Ovary (tissue), 9 donors: ENCODE measurements around the gene FHL5. TPM values are rescaled to one million over a fixed set of nuclear protein-coding genes. Genes with fewer than 3 reads are reported as not detected.
"Not testable (repeated sequence)": the region's sequence is repeated elsewhere in the genome, so short reads cannot be mapped to it uniquely, and the experiment has no call there.

ENCODE experiments used
- DNase-seq, 5 donors: peaks; one replicate each; pipeline ENCODE4 v3.0.0-alpha.2; 2019 to 2020
- H3K27ac ChIP-seq, 2 donors: fragments of 200-600 bp; one replicate each; pipeline versions ENCODE4 v1.5.1 to v1.8.0; 2019 to 2022
- H3K27me3 ChIP-seq: fragments of 200-600 bp; one replicate; pipeline ENCODE4 v1.8.0; 2022
- H3K36me3 ChIP-seq: fragments of 200-600 bp; sonication (generic); one replicate; pipeline ENCODE4 v1.5.1; 2019
- H3K4me1 ChIP-seq: one replicate; pipeline ENCODE4 v1.8.1; 2013; ENCODE audit warnings: mild to moderate bottlenecking, moderate library complexity; ENCODE audit not compliant: insufficient read depth
- H3K4me3 ChIP-seq: fragments of 200-600 bp; sonication (generic); one replicate; pipeline ENCODE4 v1.5.1; 2017
- H3K9me3 ChIP-seq, 2 donors: fragments of 200-600 bp in 1 of 2; sonication (generic) in 1 of 2; one replicate each; pipeline versions ENCODE4 v1.5.1 to v1.8.1; 2013 to 2019; ENCODE audit warnings: mild to moderate bottlenecking in 1 of 2, moderate library complexity in 1 of 2
- EP300 ChIP-seq: sonication (generic); formaldehyde crosslinking; IDR thresholded peaks from one replicate; pipeline ENCODE4 v1.6.1; 2017; ENCODE audit warnings: antibody characterized with exemption
- POLR2A ChIP-seq: fragments of 450-650 bp; IDR thresholded peaks from one replicate; pipeline ENCODE4 v1.6.1; 2017; ENCODE audit warnings: antibody characterized with exemption, mild to moderate bottlenecking, moderate library complexity
- WGBS, 3 donors: extraction: QIAGEN DNeasy Blood & Tissue Kit in 1 of 3; methylation state at CpG; one replicate each; pipeline versions ENCODE4 v1.1.5 to v1.1.7; 2013 to 2017; 5-methylcytosine and 5-hydroxymethylcytosine counted together
- intact Hi-C, 4 donors: fragments of 100-400 bp; cut with DNase I; formaldehyde crosslinking; loops; one replicate each; pipeline versions ENCODE4 v1.11.0 to v1.15.1; 2022 to 2023
- polyA plus RNA-seq, 2 donors: library from polyadenylated mRNA; stranded (reverse); fragments of 200-250 nt in 1 of 2; fragments of 350-450 nt in 1 of 2; fragmentation: Illumina TruSeq in 1 of 2; extraction: RNeasy Lipid Tissue Mini Kit (QIAGEN cat#74804) in 1 of 2; gene quantifications; one replicate each; pipeline ENCODE4 v1.2.3, GENCODE V29; 2013 to 2014
- total RNA-seq, 7 donors: library from RNA; depleted of rRNA in 2 of 7; stranded (reverse); fragments of >200 nt in 2 of 7; fragmentation: NEBNext Ultra II Directional in 3 of 7; extraction: Animal tissue kit (Norgen Biotek cat#: 25700) in 3 of 7; gene quantifications; one replicate each; pipeline versions ENCODE4 v1.1.0 to v1.2.4, GENCODE V29; 2016 to 2023
- TF ChIP-seq, protein P1 (sequence below), 3 donors: fragments of 450-650 bp in 2 of 3; fragments of 200-600 bp in 1 of 3; IDR thresholded peaks; one replicate each; pipeline versions ENCODE4 v1.5.1 to v1.8.0; 2016 to 2022; ENCODE audit warnings: antibody characterized with exemption in 3 of 3, mild to moderate bottlenecking in 1 of 3
- donor health status: DM: no; HTN: no; CAD: no; lungs with moderate emphysema.
- donor health status: DM: no; HTN: no; CAD: no.
- donor health status: Bipolar disorder and iron deficiency.
- donor health status: DM: yes; HTN: yes; CAD: no.
- donor health status: DM: no; HTN: no; CAD: no.
- donor health status: DM: yes; HTN: yes; CAD: no.

The FHL5 gene
- total and polyA plus RNA-seq, 9 donors = 3.0 to 31.1 (median 12.0) TPM

DNA sequence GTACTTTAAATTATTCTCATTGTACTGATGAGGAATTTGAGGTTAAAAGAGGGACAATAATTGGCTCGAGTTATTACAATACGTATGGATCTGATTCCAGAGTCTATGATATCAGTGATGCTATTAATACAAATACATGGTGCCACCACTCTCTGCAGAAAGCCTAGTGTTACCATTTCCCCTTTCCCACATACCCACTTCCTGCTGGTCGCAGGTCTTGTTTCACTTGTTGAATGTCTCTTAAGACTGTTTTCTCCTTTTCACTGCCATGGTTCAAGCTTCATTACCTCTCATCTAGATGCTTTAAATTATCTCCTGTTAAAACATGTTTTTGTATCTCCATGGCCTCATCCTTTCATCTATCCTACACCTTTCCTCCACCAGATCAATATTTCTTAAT lies 62.0 kb downstream of the FHL5 start:
- Histone ChIP-seq H3K9me3 (no peaks in the 10 kb centered on the region), H3K4me3 (no peak overlapping the region), H3K36me3 (no peaks in the 10 kb centered on the region), H3K4me1 (no peaks in the 10 kb centered on the region), H3K27me3 (no peaks in the 10 kb centered on the region), H3K27ac (no peak overlapping the region)
- DNase-seq = no peak
- intact Hi-C loops = loop anchor here in 3 of 4 donors (5.0 to 10.0 kb wide), 3 partner anchors 430 to 440 kb away; no protein-coding TSS in a partner anchor
- TF ChIP-seq, protein P1, sequence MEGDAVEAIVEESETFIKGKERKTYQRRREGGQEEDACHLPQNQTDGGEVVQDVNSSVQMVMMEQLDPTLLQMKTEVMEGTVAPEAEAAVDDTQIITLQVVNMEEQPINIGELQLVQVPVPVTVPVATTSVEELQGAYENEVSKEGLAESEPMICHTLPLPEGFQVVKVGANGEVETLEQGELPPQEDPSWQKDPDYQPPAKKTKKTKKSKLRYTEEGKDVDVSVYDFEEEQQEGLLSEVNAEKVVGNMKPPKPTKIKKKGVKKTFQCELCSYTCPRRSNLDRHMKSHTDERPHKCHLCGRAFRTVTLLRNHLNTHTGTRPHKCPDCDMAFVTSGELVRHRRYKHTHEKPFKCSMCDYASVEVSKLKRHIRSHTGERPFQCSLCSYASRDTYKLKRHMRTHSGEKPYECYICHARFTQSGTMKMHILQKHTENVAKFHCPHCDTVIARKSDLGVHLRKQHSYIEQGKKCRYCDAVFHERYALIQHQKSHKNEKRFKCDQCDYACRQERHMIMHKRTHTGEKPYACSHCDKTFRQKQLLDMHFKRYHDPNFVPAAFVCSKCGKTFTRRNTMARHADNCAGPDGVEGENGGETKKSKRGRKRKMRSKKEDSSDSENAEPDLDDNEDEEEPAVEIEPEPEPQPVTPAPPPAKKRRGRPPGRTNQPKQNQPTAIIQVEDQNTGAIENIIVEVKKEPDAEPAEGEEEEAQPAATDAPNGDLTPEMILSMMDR (IDR thresholded peaks at IDR 0.05) = no peak
- TF ChIP-seq EP300 (no peak), POLR2A (no peak)
- WGBS, 3 donors = 45 to 77% (median 63%) methylated on average over 3 of the region's 3 CpGs

DNA sequence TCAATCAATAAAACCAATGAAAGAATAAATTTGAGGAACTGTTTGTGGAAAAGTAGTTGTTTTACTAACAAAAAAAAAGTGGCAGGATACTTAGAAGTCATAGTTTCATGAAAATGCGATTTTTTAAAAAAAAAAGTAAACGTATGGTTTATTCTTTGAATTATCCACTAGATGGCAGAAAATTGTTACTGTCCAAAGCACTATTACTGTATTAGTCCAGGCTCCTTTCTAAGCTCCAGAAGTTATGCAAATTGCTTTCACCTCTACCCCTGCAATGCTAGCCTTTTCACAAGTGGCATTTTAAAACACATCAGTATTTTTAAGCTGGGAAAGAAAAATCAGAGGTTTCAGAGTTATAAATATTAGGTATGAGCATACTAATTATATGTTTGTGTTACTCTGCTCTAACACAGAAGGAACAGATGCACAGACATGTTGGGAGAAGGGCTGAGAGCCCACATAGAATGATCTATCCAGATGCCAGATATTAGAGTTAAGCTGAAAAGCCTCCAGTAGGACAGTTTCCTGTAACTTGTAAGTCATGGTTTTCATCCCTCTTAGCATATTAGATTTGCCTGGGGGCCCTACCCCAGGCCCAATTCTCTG lies 63.9 kb downstream of the FHL5 start:
- no peak overlapping the region for H3K4me3 ChIP-seq
- H3K27me3 ChIP-seq = no peaks in the 10 kb centered on the region
- H3K9me3 ChIP-seq = no peaks in the 10 kb centered on the region
- H3K36me3 ChIP-seq = no peaks in the 10 kb centered on the region
- TF ChIP-seq EP300 (no peak), POLR2A (no peak)
- TF ChIP-seq, protein P1 (IDR thresholded peaks at IDR 0.05) = peak in 2 of 3 donors; percentile 19 to 23
- 1 to 3% (median 1%) methylated on average over 2 of the region's 2 CpGs for WGBS, 3 donors
- H3K27ac ChIP-seq = no peak overlapping the region
- intact Hi-C loops = loop anchor here in 3 of 4 donors (5.0 to 10.0 kb wide), 3 partner anchors 428 to 438 kb away; no protein-coding TSS in a partner anchor
- no peaks in the 10 kb centered on the region for H3K4me1 ChIP-seq
- DNase-seq = no peak

DNA sequence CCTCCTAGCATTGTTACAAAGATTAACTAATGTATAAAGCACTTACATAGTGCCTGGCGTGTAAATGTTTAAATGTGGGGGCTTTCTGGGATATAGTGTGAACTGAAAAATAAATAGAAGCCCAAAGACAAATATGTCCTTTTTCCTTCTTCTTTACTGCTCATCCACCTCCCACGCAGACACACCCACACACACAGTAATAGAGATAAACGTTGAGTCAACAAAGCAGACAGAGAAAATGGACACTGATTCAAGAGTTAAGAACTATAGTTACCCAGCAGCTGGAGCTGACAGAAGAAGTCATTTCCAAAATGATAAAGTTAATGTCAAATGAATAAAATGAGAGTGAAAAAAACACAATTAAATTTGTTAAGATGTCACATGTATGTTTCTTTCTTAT lies 68.3 kb downstream of the FHL5 start:
- no peaks in the 10 kb centered on the region for H3K4me1 ChIP-seq
- DNase-seq = no peak
- no peaks in the 10 kb centered on the region for H3K27me3 ChIP-seq
- H3K9me3 ChIP-seq = no peaks in the 10 kb centered on the region
- TF ChIP-seq POLR2A (no peak), EP300 (no peak)
- TF ChIP-seq, protein P1 (IDR thresholded peaks at IDR 0.05) = no peak
- no peak overlapping the region for H3K4me3 ChIP-seq
- H3K36me3 ChIP-seq = no peaks in the 10 kb centered on the region
- no peak overlapping the region for H3K27ac ChIP-seq
- 29 to 33% (median 32%) methylated on average over 3 of the region's 3 CpGs for WGBS, 3 donors
- intact Hi-C loops = no loop called here

DNA sequence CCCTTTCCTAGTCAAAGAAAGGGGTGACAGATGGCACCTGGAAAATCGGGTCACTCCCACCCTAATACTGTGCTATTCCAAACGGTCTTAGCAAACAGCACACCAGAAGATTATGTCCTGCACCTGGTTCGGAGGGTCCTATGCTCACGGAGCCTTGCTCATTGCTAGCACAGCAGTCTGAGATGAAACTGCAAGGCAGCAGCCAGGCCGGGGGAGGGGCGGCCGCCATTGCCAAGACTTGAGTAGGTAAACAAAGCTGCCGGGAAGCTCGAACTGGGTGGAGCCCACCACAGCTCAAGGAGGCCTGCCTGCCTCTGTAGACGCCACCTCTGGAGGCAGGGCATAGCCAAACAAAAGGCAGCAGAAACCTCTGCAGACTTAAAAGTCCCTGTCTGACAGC lies 75.1 kb downstream of the FHL5 start:
- DNase-seq, intact Hi-C loops: not testable (repeated sequence)

DNA sequence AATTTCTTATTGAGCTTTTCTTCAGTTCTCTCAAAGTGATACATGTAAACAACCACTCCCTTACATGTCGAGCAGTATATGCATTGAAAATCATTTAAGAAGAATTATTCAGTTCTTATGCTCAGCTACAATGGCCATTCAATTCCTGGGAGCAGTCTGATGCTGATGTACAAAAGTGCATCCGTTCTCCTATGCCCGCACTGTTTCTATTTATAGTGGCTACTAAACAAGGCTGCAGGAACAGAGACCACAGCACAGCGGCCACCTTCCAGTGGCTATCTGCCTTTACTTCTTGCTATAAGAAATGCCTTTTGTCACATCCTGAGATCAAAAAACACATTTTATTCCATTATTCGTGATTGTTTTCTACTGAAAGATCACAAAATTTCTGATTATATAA lies 82.2 kb downstream of the FHL5 start:
- no peak overlapping the region for H3K4me3 ChIP-seq

More for the DNA sequence above, 75.1 kb downstream of the FHL5 start:
- WGBS, 3 donors = 65 to 67% (median 66%) methylated on average over 9 to 10 of the region's 10 CpGs
- not testable (repeated sequence) for H3K4me3 ChIP-seq, H3K9me3 ChIP-seq, H3K36me3 ChIP-seq, H3K4me1 ChIP-seq, H3K27me3 ChIP-seq, H3K27ac ChIP-seq

More for the DNA sequence above, 82.2 kb downstream of the FHL5 start:
- no peaks in the 10 kb centered on the region for H3K27me3 ChIP-seq
- no peaks in the 10 kb centered on the region for H3K36me3 ChIP-seq
- no peaks in the 10 kb centered on the region for H3K9me3 ChIP-seq
- H3K27ac ChIP-seq = no peak overlapping the region
- peaks cover 1% of the 10 kb centered on the region for H3K4me1 ChIP-seq
- 17 to 52% (median 17%) methylated on average over 5 of the region's 5 CpGs for WGBS, 3 donors
- no peak for TF ChIP-seq EP300
- TF ChIP-seq, protein P1 (IDR thresholded peaks at IDR 0.05) = no peak
- TF ChIP-seq POLR2A = no peak
- intact Hi-C loops = no loop called here
- no peak for DNase-seq
